Bronchial epithelial cell (primary cell): ENCODE measurements around the gene AGK. TPM values are rescaled to one million over a fixed set of nuclear protein-coding genes. Genes with fewer than 3 reads are reported as not detected.
A peak's percentile ranks its signal among the peaks of the same experiment; 100 is the strongest.

Experiments
- DNase-seq: peaks from one replicate; pipeline ENCODE4 v3.0.0-alpha.2; 2010; ENCODE audit warnings: low read depth
- FAIRE-seq: peaks from 2 replicates; lab custom pipeline; 2011; peaks lifted over from hg19 to GRCh38; lab: Jason Lieb, UNC
- H3K27me3 ChIP-seq: 2 replicates; pipeline ENCODE4 v1.5.1; 2011; ENCODE audit warnings: low read length; ENCODE audit not compliant: control insufficient read depth, insufficient read depth
- H3K36me3 ChIP-seq: 2 replicates; pipeline ENCODE4 v1.5.1; 2011; ENCODE audit warnings: low read length; ENCODE audit not compliant: control insufficient read depth, insufficient read depth
- H3K4me3 ChIP-seq: 2 replicates; pipeline ENCODE4 v1.5.1; 2011; ENCODE audit warnings: mild to moderate bottlenecking, low read depth, low read length, control low read depth
- CTCF ChIP-seq: IDR thresholded peaks from 2 replicates; pipeline ENCODE4 v1.5.1; 2011; ENCODE audit warnings: mild to moderate bottlenecking, moderate library complexity, low read length, control low read depth, inconsistent platforms; ENCODE audit not compliant: insufficient read depth, severe bottlenecking
- total RNA-seq: library from RNA; depleted of rRNA; stranded (reverse); fragments of >200 nt; gene quantifications from 2 replicates; pipeline ENCODE4 v1.2.1, GENCODE V29; 2014

The AGK gene
- total RNA-seq, 1 donor from 2014 or later, result 18.4 TPM

GRCh38 chr7:141691961-141692360, 140.8 kb downstream of the AGK start:
- H3K27me3 ChIP-seq, result no peaks in the 10 kb centered on the region
- FAIRE-seq (no peak), DNase-seq (no peak)
- no peak for TF ChIP-seq CTCF
- H3K36me3 ChIP-seq, result no peaks in the 10 kb centered on the region
- H3K4me3 ChIP-seq, result no peak overlapping the region

DNA sequence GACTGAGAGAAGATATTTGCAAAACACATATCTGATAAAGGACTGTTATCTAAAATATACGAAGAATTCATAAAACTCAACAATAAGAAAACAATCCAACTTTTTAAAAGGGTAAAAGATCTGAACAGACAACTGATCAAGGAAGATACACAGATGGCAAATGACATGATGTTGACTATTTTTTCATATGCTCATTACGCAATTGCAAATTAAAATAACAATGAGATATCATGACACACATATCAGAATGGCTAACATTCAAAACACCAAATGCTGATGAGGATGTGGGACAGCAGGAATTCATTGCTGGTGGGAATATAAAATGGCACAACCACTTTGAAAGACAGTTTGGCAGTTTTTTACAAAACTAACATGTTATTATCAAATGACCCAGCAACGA, 141.9 kb downstream of the AGK start:
- FAIRE-seq, result no peak
- H3K4me3 ChIP-seq, result no peak overlapping the region
- peak; percentile 18 for DNase-seq
- no peaks in the 10 kb centered on the region for H3K36me3 ChIP-seq
- TF ChIP-seq CTCF, result no peak
- H3K27me3 ChIP-seq, result no peaks in the 10 kb centered on the region

- no peak overlapping the region for H3K4me3 ChIP-seq
- H3K36me3 ChIP-seq, result no peaks in the 10 kb centered on the region
- FAIRE-seq (peak; percentile 92), DNase-seq (peak; percentile 73)
- no peak for TF ChIP-seq CTCF
- no peaks in the 10 kb centered on the region for H3K27me3 ChIP-seq
Observed at GRCh38 chr7:141695803-141696289, 144.6 kb downstream of the AGK start.

DNA sequence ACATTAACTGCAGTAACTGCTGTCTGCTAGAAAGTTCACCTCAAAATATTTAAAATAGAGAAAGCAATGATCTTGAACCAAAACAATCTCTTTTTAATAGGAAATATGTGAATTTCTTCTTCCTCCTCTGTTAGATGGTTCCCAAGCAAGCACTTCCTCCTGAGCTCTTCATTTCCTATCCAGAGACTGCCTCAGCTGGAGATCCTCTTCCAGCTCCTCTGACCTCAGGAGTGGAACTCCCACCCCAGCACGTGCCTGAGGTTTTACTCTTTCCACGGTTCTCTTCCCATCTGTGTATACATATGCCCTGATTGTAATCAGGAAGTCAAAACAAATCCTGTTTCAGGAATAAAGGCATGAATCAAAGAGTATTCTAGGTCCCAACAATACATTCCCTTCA, 145.1 kb downstream of the AGK start:
- DNase-seq, result no peak
- Histone ChIP-seq H3K27me3 (no peaks in the 10 kb centered on the region), H3K36me3 (no peaks in the 10 kb centered on the region), H3K4me3 (no peak overlapping the region)
- no peak for TF ChIP-seq CTCF
- FAIRE-seq, result no peak

DNA sequence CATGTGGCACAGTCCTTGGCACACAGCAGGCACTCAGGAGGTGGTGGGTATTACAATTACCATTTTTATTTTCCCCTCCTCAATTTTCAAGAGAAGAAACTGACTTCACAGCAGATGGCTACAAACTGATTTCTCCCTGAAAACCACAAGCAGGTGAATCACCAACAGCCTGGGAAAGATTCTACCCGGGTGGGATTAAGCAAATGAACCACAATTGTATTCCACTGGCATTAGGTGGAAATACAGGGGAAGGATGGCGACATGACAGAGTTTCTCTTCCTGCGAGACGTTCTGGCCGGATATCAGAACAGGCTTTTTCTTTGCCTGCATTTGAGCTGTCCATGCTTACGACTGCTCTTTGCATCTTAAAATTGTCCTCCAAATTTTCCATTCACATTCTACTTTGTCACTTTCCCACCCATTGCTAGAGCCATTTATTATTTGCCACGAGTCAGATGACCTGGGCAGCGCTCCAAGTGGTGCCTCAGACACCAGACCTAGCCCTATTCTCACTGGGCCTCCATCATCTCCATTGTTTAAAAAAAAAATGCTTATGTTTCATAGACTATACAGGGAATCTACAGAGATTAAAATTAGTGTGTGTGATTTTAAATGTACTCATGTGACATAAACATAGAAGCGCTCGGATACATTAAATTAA, 146.1 kb downstream of the AGK start:
- Histone ChIP-seq H3K36me3 (no peaks in the 10 kb centered on the region), H3K27me3 (no peaks in the 10 kb centered on the region), H3K4me3 (no peak overlapping the region)
- peak; percentile 69 for DNase-seq
- no peak for FAIRE-seq
- no peak for TF ChIP-seq CTCF
